Measurements from ENCODE around the gene ZNRF2.

Gene ZNRF2

DNA sequence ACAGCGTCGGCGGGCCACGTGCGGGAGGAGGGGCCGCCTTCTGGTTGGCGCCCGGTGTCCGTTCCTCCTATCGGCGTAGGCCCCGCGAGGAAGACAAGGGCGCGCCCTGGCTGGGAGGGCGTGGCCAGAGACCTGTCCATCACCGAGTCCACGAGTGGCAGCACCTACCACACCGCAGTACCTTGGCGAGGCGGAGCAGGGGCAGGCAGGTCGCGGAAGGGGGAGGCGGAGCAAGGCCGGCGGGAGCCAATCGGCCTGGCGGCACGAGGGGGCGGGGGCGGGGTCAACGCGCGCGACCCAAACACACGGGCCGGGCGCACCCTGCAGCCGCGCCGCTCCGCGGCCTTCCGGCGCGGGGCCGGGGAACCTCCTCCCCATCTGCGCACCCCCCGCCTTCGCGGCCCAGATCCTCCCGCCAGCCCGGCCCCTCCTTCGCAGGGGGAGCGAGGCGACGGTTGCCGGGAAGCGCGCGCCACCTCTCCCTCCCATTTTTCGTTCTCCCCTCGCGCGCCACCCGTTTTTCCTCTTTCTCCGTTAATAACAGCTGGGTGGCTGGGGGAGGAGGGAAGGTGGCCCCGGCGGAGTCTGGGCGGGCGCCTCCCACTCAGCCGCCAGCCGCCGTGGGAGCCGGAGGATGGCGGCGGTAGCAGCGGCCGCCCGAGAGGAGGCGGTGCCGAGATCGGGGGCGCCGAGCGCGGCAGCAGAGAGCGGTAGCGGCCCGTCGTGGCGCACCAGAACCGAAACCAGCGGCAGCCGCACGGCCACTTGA, at the start of gene ZNRF2:
Gene ZNRF2 (plus strand): TSS at position 300 of the 769 bp plus-strand sequence. CDS start 761 bp downstream, outside the sequence.
- Mint-ChIP-seq H3K4me1 (ENCODE audit: low read depth) (peaks cover 44% of the 10 kb centered on the region), H3K36me3 (ENCODE audit: low read depth) (peaks cover 19% of the 10 kb centered on the region), H3K27me3 (ENCODE audit: low read depth) (no peaks in the 10 kb centered on the region), H3K4me3 (peak within 1 kb of the TSS; percentile 81), H3K9me3 (peaks cover 12% of the 10 kb centered on the region), H3K27ac (peak within 1 kb of the TSS; percentile 88)
- peak; percentile 99 for DNase-seq (ENCODE audit: low spot score)

GRCh38 chr7:30237271-30237695, 47.1 kb upstream of the ZNRF2 start:
- H3K36me3 Mint-ChIP-seq (ENCODE audit: low read depth), result no peaks in the 10 kb centered on the region
- no peak overlapping the region for H3K4me3 Mint-ChIP-seq
- H3K27ac Mint-ChIP-seq, result no peak overlapping the region
- H3K4me1 Mint-ChIP-seq (ENCODE audit: low read depth), result no peaks in the 10 kb centered on the region
- no peaks in the 10 kb centered on the region for H3K9me3 Mint-ChIP-seq
- H3K27me3 Mint-ChIP-seq (ENCODE audit: low read depth), result peaks cover 6% of the 10 kb centered on the region
- no peak for DNase-seq (ENCODE audit: low spot score)

- Mint-ChIP-seq H3K4me1 (ENCODE audit: low read depth) (no peaks in the 10 kb centered on the region), H3K27ac (no peak overlapping the region), H3K27me3 (ENCODE audit: low read depth) (peaks cover 6% of the 10 kb centered on the region), H3K36me3 (ENCODE audit: low read depth) (no peaks in the 10 kb centered on the region), H3K4me3 (no peak overlapping the region), H3K9me3 (no peaks in the 10 kb centered on the region)
- DNase-seq (ENCODE audit: low spot score), result peak; percentile 5
Observed at GRCh38 chr7:30238721-30239441, 45.5 kb upstream of the ZNRF2 start.

GRCh38 chr7:30240106-30240800, 44.1 kb upstream of the ZNRF2 start:
- no peak overlapping the region for H3K4me3 Mint-ChIP-seq
- no peak overlapping the region for H3K27ac Mint-ChIP-seq
- DNase-seq (ENCODE audit: low spot score), result no peak

GRCh38 chr7:30241767-30242166, 42.6 kb upstream of the ZNRF2 start:
- DNase-seq (ENCODE audit: low spot score), result no peak
- Mint-ChIP-seq H3K36me3 (ENCODE audit: low read depth) (no peaks in the 10 kb centered on the region), H3K9me3 (no peaks in the 10 kb centered on the region), H3K27ac (no peak overlapping the region), H3K4me3 (no peak overlapping the region), H3K4me1 (ENCODE audit: low read depth) (no peaks in the 10 kb centered on the region), H3K27me3 (ENCODE audit: low read depth) (peaks cover 6% of the 10 kb centered on the region)

More at GRCh38 chr7:30240106-30240800, 44.1 kb upstream of the ZNRF2 start:
- Mint-ChIP-seq H3K4me1 (ENCODE audit: low read depth) (no peaks in the 10 kb centered on the region), H3K27me3 (ENCODE audit: low read depth) (peaks cover 6% of the 10 kb centered on the region), H3K36me3 (ENCODE audit: low read depth) (no peaks in the 10 kb centered on the region), H3K9me3 (no peaks in the 10 kb centered on the region)

GRCh38 chr7:30244340-30244739, 40.1 kb upstream of the ZNRF2 start:
- Mint-ChIP-seq H3K27me3 (ENCODE audit: low read depth) (peaks cover 6% of the 10 kb centered on the region), H3K4me1 (ENCODE audit: low read depth) (peaks cover 3% of the 10 kb centered on the region), H3K9me3 (no peaks in the 10 kb centered on the region), H3K27ac (no peak overlapping the region), H3K4me3 (no peak overlapping the region), H3K36me3 (ENCODE audit: low read depth) (no peaks in the 10 kb centered on the region)
- no peak for DNase-seq (ENCODE audit: low spot score)

DNA sequence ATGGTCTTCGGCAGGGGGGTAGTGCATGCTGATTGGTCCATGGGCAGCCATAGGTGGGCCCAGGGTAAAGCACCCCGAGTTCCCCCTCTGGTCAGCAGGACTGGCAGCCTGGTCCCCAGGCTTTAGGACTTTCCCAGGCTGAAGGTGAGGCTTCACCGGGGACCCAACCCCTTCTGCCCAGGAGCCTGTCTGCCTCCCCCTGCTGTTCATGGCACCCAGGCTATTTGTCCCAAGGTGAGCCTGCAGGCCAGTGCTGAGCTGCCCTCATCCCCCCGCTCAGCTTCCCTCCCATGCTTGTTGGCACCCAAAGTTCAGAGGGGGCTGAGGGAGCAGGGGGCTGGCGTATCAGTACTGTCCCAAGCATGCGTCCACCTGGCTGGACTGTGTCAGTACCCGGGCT, 38.5 kb upstream of the ZNRF2 start:
- Mint-ChIP-seq H3K9me3 (no peaks in the 10 kb centered on the region), H3K4me3 (no peak overlapping the region), H3K27me3 (ENCODE audit: low read depth) (peaks cover 2% of the 10 kb centered on the region), H3K27ac (no peak overlapping the region), H3K4me1 (ENCODE audit: low read depth) (peaks cover 11% of the 10 kb centered on the region), H3K36me3 (ENCODE audit: low read depth) (no peaks in the 10 kb centered on the region)
- no peak for DNase-seq (ENCODE audit: low spot score)

DNA sequence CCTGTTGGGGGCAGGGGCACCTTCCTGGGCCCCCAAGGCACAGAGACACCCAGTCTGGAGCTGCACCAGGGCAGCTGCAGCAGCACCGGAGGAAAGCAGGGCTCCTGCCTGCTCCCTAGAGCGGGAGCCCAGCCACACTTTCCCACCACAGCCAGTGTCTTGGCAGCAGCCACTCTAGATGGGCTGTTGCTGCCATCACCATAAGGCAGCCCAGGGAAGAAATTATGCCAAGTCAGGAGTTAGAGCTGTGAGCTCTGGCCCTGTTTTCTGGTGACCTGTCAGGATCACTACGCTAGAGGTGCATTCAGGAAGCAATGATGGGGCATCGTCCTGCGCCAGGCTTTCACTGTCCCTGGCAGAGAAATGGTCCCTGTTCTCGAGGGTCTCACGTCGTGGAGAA, 38.0 kb upstream of the ZNRF2 start:
- no peak overlapping the region for H3K27ac Mint-ChIP-seq
- H3K4me1 Mint-ChIP-seq (ENCODE audit: low read depth), result peaks cover 11% of the 10 kb centered on the region
- no peak overlapping the region for H3K4me3 Mint-ChIP-seq
- H3K27me3 Mint-ChIP-seq (ENCODE audit: low read depth), result peaks cover 2% of the 10 kb centered on the region
- H3K36me3 Mint-ChIP-seq (ENCODE audit: low read depth), result no peaks in the 10 kb centered on the region
- no peaks in the 10 kb centered on the region for H3K9me3 Mint-ChIP-seq
- DNase-seq (ENCODE audit: low spot score), result no peak

- H3K27ac Mint-ChIP-seq, result no peak overlapping the region
- H3K4me3 Mint-ChIP-seq, result no peak overlapping the region
- no peak for DNase-seq (ENCODE audit: low spot score)
- no peaks in the 10 kb centered on the region for H3K36me3 Mint-ChIP-seq (ENCODE audit: low read depth)
- H3K4me1 Mint-ChIP-seq (ENCODE audit: low read depth), result peaks cover 11% of the 10 kb centered on the region
- H3K9me3 Mint-ChIP-seq, result no peaks in the 10 kb centered on the region
- no peaks in the 10 kb centered on the region for H3K27me3 Mint-ChIP-seq (ENCODE audit: low read depth)
Observed at GRCh38 chr7:30247541-30248401, 36.6 kb upstream of the ZNRF2 start.

- DNase-seq (ENCODE audit: low spot score), result no peak
- Mint-ChIP-seq H3K4me3 (no peak overlapping the region), H3K9me3 (no peaks in the 10 kb centered on the region), H3K36me3 (ENCODE audit: low read depth) (no peaks in the 10 kb centered on the region), H3K27ac (no peak overlapping the region), H3K4me1 (ENCODE audit: low read depth) (peaks cover 11% of the 10 kb centered on the region), H3K27me3 (ENCODE audit: low read depth) (no peaks in the 10 kb centered on the region)
Observed at GRCh38 chr7:30249316-30249715, 35.1 kb upstream of the ZNRF2 start.

DNA sequence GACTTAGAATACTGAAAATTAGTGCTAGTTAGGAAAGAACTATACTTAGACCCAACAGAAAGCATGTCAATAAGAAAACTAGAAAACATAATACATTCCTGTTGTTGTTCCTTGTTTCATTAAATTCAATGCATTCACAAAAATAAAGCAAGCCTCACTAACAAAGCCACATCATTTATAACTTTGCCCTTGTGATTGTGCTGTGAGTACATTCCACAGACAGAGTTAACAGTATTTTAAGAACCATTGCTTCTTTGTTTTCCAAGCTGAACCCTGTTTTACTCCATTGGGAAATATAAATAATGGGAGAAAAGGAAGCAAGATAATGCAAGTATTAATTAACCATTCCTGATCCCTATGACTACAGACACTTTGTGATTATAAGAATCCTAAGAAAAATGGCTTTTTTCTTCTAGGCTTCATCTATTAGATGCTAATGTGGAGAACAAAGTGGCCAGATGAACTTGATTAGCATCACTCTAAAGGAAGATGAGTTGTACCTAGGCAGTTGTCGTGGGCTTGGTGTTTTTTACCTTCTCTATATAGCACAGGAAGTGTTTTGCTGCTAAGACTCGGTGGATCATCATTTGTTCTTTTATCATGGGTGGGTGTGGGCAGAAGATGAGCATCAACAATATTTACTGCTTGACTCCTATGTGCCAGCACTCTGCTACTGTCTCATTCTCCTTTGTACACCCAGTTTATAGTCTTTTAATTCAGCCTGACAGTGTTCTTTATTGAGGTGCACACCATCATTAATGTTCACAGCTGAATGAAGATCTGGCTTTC, 34.2 kb upstream of the ZNRF2 start:
- H3K27ac Mint-ChIP-seq, result no peak overlapping the region
- peaks cover 3% of the 10 kb centered on the region for H3K27me3 Mint-ChIP-seq (ENCODE audit: low read depth)
- H3K9me3 Mint-ChIP-seq, result no peaks in the 10 kb centered on the region
- H3K4me1 Mint-ChIP-seq (ENCODE audit: low read depth), result peaks cover 11% of the 10 kb centered on the region
- no peaks in the 10 kb centered on the region for H3K36me3 Mint-ChIP-seq (ENCODE audit: low read depth)
- no peak for DNase-seq (ENCODE audit: low spot score)
- H3K4me3 Mint-ChIP-seq, result no peak overlapping the region

DNA sequence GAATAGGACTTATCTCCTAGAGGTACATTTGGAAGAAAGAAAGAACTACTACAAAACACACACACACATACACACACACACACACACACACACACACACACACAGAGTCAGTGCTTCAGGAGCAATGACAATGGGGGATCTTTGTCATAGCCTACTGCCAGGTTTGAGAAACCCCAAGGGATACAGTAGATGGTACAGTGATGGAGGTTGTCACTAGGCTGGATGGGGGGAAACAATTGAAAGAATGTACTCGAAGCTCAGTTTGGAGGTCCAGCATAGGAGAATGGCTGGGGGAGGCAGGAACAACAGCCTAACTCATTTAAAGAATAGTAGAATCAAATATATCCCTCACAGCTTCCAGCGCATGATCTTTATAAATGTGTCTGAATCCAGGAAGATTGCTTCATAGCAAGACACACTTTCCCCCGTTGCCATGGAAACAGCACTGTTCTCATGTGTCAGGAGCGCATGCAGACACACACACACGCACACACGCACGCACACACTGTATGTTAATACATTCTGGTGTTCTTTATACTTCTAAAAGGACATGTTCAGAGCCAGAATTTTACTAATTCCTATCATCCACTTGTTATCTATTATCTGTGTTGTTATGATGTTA, 32.6 kb upstream of the ZNRF2 start:
- peaks cover 3% of the 10 kb centered on the region for H3K27me3 Mint-ChIP-seq (ENCODE audit: low read depth)
- H3K27ac Mint-ChIP-seq, result no peak overlapping the region
- peaks cover 11% of the 10 kb centered on the region for H3K4me1 Mint-ChIP-seq (ENCODE audit: low read depth)
- H3K36me3 Mint-ChIP-seq (ENCODE audit: low read depth), result no peaks in the 10 kb centered on the region
- H3K4me3 Mint-ChIP-seq, result no peak overlapping the region
- H3K9me3 Mint-ChIP-seq, result no peaks in the 10 kb centered on the region
- DNase-seq (ENCODE audit: low spot score), result no peak
